ENCODE data around the gene ACSM6.

GRCh38 chr10:95196046-95196445, 2.0 kb downstream of the ACSM6 start:
- no peak for TF ChIP-seq CTCF (conservative IDR thresholded peaks at IDR 0.05; ENCODE audit: low read length)
- no peak for TF ChIP-seq EZH2phosphoT487 (IDR thresholded peaks at IDR 0.05; ENCODE audit: borderline replicate concordance, low read depth, low read length)

Data from OCI-LY7 (cell line).